Measurements from ENCODE around the gene MIA3.

DNA sequence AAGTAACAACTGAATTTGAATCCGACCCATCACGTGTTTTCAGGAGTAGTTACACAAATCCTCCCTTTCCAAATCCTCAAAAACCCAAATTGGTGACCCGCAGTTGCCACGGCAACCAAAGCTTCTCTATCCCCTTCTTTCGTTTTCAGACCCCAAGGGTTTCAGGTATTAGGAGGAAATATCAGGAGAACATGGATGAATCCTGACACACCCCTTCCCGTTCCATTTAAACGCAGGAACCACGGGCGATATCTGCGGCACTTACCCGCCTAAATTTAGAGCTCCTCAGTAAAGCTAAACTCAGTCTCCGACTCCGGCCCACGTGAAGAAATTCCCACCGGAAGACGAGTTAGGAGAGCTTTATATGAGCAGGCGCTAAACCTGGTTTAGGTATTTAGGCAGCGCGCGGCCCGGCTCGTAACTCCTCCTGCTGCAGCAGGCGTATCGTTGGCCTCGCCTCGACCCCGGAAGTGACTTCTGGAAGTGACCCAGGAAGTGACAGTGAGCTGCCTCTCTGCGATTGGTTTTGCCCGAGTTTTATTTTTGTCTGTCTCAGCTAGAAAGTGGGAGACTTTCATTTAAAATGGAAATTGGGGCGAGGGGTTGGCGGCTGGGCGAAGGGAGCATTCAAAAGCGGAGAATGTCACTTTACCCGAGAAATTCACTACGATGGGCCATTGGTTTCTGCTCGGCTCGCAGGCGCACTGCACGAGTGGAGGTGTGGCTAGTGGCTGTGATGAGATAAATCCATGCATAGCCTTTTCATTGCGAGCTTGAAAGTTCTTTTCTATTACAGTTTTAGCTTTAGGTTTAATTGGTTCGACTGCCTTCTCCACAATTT lies 28.2 kb upstream of the MIA3 start, which contains the start of gene TAF1A:
- TF ChIP-seq, protein P1, sequence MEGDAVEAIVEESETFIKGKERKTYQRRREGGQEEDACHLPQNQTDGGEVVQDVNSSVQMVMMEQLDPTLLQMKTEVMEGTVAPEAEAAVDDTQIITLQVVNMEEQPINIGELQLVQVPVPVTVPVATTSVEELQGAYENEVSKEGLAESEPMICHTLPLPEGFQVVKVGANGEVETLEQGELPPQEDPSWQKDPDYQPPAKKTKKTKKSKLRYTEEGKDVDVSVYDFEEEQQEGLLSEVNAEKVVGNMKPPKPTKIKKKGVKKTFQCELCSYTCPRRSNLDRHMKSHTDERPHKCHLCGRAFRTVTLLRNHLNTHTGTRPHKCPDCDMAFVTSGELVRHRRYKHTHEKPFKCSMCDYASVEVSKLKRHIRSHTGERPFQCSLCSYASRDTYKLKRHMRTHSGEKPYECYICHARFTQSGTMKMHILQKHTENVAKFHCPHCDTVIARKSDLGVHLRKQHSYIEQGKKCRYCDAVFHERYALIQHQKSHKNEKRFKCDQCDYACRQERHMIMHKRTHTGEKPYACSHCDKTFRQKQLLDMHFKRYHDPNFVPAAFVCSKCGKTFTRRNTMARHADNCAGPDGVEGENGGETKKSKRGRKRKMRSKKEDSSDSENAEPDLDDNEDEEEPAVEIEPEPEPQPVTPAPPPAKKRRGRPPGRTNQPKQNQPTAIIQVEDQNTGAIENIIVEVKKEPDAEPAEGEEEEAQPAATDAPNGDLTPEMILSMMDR (conservative IDR thresholded peaks at IDR 0.05 in 1 of 2, IDR thresholded peaks at IDR 0.05 in 1 of 2; ENCODE audit: low read depth in 1 of 2, low read length in 2 of 2): no peak
- TF ChIP-seq EZH2 (IDR thresholded peaks at IDR 0.05; ENCODE audit: low read length, missing control alignments): no peak

All from fibroblast of lung (primary cell).